ELR (cell line): Measurements from ENCODE around the gene MYO1E.

Experiments used
- DNase-seq: peaks from one replicate; pipeline ENCODE4 v3.0.0-alpha.2; 2015; ENCODE audit warnings: low read depth

The MYO1E gene

DNA sequence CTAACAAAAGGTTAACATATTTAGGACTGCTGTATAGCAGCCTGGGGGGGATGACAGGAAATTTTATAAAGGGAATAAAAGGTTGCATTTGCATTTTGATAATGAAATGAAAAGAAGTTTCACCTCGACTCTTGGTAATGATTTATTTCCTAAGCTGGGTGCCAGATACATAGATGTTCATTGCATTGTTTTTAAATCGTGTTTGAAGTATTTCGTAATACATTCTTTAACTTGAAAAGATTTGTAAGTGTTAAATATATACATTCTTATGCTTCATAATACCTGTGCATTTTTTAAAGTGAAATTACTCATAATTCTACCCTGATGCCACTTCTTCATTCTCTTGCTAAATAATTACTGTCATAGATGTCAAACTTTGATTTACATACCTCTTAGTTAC, 143.2 kb downstream of the MYO1E start:
- DNase-seq, result no peak

DNA sequence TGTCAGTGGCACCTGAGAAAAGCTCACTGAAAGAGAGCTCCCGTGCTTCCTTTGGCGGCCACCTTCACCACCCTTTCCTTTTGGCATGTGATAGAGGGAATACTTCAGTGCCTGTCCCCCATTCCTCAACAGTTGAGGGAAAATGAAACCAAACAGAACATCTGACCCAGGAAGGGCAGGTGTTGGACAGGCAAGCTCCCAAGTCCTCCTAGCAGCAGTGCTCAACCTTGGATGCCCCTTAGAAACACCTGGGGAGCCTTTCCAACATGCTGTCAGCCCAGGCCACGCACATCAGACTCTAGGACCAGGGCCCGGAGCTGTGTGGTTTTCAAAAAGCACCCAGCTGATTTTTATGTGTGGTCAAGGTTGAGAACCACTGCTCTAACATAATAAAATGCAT, 143.7 kb downstream of the MYO1E start:
- DNase-seq, result no peak

DNA sequence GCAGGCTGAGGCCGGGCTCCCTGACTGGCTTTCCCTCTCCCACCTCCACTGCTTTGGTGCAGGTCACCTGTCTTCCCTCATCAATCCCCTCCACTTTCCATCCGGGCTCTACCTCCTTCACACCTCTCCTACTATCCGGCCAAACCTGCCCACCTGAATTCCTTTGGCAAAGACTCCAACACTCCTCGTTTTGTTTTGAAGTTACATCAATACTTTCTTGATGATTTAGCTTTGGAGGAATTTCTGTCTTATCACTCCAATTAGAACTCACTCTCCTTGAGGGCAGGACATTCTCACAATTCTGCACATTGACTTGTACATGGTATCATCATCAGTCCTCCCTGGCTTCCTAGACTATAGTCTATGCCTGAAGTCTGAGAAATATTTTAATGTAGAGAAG, 145.7 kb downstream of the MYO1E start:
- no peak for DNase-seq

DNA sequence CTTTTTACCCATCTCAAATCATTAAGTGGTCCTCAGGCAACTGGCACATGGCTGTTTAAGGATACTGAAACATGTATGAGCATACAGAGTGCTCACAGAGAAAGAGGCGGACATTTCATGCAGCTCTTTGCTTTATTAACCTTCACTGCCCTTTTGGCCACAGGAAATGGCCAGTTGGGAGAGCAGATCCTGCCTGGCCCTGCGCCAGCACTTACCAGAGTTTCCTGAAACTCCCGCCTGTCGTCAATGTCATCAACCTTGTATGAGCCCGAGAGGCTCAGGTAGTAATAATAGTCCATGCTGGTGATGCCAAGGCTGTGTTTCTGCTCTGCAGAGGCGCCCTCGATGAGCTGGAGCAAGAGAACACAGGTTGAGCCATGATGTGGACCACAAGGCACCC, 148.2 kb downstream of the MYO1E start:
- no peak for DNase-seq

DNA sequence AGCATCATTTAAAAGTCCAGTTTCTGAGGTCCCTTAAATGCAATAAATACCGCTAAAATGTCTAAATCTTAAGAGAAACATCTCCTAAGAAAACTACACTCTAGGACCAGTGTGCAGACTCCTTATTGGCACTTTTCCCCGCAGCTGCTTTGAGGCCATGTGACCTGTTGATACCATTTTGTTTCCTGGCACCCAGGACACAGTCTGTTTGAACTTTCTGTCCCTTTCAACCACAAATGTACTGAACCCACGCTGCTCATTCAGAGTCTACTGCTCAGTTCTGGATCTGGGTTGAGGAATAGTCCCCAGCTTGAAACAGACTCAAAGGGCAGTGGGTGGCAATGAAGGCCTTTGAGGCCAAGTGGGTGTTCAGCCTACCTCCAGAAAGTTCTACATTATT, 148.9 kb downstream of the MYO1E start:
- no peak for DNase-seq

DNA sequence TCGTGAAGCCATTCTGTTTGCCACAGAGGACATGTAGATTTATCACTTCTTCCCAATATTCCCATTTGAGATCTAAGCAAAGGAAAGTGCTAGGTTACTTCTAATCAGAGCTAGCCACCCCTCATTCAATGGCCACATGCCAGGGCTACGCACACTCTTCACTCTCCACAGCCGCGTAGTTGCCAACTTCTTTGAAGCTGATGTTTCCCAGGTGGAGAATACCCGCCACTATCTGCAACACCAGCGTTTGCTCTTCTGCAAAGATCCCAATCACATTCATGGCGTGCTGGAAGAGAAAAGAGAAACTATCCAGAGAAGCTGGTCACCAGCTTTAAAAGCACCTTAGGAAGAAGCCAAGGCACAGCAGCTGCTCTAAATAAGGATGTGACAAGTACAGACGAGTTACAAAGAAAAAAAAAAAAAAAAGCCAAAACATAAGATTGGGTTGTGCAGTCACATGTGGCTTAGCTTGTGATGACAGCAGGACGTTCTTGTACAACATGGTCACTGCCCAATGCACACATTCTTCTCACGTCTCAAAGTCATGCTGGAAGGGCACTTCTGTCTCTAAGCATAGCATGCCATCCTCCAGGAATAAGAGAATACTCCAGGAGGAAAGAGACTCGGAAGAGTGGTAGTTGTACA, 149.6 kb downstream of the MYO1E start:
- DNase-seq, result no peak

DNA sequence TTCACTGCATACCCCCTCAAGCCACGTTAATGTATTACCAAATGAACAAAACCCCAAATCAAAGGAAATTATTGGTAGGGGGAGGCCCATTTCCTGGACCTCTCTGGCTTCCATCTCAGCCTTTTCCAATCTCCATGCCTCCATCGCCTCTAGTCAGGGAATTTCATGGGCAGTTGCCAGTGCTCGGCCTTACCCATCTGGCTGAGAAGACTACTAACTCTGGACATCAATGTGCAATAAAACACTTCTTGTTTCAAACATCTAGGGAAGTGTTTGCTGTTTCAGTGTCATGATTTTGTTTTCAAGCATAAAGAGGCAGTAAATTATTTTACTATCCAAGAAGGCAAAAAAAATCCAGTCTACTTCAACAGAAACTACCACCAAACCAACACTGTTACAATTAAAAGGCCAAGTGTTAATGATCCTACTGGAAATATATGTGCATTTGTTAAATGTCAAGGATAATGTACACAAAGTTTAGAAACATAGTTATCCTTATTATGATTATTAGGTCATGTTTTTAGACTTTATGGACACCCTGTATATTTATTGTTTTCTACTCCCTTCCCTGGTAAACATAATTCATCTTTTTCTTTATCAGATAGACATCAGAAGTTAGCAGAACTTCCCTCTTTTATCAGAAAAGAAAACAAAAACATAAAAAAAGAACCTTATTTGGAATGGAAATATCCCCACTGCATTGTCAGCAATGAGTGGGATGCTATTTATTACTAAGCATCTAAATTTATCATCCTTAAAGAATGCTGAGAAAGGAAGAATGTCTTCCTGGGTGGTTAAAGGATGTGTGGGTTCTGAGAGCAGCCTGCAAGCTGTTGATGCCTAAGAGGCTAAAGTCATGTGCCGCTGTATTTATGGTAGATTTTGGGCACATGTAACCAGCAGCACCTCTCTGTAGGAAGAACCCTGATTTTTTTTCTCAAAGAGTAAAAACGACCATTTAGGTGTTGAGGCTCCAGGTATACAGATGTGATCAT, 150.9 kb downstream of the MYO1E start:
- DNase-seq, result peak; percentile 89

DNA sequence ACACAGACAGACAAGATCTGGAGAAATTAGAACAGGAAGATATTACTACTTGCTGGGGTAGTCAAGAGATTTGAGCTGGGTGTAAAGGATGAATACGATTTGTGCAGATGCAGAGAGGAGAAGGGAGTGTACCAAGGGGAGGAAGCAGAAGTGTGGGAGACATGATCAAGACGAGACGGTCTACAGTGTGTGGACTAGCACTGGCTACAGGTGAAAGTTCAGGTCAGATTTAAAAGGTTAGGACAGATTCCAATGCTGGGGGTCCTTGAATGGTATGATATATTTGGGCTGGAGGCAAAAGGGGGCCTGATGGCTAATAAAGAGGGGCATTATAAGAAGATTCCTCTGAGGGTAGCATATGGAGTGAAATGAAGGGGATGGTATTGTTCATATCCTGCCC, 154.0 kb downstream of the MYO1E start:
- DNase-seq, result no peak

DNA sequence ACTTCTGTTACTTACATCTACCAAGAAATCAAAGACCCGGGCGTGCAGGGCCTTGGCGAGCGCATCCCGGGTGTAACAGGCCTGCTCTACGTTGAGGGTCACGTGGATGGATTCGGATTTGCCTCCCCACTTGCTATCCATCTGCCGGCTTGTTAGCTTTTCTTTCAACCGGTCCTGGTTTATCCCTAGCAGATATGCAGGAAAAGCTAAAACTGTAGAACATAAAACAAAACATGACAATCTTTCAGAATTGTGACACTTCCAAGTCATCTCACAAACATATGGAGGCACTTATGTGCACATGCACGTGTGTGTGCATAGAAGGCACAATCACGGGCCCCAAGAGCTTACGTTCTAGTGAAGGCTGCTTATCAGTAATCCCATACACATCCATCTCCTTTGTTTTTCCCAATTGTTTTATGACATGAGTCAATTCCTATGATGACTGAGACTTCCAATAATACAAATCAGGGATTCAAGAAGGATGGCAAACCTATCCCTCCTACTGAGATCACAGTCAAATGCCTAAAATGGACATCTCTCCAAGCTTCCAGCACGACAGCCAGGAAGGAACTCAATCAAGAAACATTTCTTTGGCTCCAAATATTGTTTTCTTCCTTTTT, 154.7 kb downstream of the MYO1E start:
- DNase-seq, result no peak

DNA sequence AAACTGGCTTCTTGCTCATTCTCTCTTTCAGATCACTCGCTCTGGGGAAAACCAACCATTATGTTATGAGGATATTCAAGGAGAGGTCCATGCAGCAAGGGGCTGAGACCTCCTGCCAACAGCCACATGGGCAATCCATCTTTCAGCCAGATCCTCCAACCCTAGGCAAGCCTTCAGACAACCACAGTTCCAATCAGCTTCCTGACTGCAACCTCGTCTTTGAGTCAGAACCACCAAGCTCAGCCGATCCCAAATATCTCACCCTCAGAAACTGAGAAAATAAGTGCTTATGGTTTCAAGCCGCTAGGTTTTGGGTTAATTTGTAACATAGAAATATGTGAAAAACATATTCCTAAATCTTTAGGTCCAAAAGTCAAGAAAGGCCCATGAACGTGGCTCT, 155.8 kb downstream of the MYO1E start:
- DNase-seq, result no peak

DNA sequence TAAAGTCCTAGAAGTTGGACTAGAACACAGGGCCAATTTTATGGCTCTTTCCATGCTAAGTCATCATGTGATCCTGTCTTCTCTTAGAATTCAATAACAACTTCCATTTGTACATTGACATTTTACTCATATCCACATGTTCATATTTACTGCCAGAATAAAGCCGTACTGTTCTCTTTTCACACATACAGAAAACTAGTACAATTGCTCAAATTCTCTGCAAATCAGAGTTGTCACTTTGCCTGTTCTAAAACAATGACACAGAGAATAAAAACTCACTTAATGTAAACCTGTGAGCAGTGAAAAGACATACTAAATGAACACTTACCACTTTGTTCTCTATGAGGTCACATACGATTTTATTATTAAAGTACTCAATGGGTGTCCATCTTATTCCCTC, 162.5 kb downstream of the MYO1E start:
- no peak for DNase-seq

DNA sequence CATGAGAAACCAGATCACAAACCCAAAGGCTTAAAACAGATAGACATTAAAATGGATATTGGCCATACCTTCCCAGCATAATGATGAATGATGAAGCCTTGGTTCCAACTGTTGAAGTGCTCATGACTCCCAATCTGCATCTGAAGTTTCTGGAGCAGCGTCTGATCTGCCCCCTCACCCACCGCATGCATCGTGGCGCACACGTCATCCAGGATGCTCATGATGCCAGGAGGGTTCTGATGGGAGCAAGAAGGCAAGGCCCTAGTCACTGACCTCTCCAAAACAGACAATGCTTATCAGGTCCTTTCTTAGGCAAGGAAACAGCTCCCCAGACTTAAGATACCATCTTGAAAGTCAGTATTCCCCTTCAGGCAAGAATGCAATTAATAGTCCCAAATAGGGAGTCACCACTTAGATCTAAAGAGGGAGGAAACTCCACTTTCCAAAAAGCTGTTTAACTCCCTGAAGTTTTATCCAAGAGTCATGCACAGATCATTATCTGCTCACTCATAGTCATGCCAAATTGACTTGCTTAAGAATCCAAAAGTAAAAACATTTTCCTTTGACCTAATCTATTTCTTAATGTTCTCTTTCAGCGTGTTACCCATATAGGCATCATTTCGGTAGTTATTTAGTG, 163.9 kb downstream of the MYO1E start:
- DNase-seq, result peak; percentile 17

DNA sequence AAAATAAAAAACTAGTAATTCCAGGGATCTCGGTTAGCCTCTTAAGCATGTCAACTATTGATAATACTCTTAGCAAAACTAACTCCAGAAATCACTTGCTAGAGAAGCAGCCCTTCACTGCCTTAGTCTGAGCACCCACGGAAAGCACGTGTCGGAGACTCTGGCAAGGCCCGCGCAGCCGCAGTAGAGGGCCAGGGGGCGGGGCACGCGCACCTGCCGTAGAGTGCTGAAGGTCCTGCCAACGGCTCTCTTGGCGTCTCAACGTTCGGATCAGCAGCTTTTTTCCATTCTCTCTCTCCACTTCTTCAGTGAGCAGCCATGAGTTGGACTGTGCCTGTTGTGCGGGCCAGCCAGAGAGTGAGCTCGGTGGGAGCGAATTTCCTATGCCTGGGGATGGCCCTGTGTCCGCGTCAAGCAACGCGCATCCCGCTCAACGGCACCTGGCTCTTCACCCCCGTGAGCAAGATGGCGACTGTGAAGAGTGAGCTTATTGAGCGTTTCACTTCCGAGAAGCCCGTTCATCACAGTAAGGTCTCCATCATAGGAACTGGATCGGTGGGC, 166.0 kb downstream of the MYO1E start, which contains the start of gene LDHAL6B:
Gene LDHAL6B (plus strand): TSS at position 221 of the 561 bp plus-strand sequence. CDS start 98 bp downstream, at position 319.
- no peak for DNase-seq

DNA sequence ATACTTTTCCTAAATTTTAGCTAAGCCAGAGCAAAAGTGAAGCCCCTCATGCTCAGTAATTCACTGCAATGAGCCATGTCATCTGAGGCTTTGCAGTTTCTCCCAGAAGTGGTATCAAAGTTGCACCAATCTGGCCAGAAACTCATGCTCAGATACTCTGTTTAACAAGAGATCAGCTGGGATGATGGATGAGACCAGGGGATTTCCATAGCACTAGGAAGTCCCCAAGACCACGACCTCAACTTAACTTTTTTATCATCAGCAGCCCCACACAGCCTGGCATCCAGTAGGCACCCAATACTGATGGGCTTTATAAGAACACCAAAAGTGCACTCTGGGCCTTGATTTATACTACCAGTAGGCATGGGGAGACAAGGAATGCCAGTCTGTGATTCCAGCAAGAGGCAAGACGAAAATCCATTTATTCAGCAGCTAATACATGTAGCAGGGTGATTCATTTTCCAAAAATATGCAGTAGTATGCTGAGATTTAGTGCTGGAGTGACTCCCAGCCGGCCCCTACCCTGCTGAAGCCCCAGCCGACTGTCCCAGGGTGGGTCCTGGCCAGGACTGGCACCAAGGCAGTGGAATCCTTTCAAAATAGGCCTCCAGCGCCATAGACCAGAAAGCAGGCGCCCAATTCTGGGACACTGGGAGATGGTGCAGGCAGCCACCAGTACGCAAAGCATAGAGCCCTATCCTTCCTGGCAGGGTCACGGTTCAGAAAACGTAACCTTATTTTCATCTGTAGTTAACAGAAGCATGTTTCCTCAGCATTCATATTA, 166.6 kb downstream of the MYO1E start:
- no peak for DNase-seq

DNA sequence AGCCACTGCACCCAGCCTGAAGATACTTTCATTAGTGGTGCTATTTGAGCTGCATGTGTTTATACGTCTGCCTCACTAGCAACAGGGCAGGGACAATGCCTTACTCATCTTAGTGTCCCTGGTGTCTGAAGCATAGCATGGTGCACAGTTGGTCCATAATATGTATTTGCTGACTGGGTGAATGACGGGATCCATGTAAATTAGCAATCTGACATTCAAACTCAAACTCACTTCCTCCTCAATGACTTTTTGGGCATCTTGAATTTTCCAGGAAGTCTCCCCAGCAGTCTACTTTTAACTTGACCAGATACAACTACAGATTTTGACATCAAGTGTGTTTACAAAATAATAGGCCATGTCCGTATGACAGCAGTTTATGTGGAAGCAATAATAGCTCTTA, 169.0 kb downstream of the MYO1E start:
- no peak for DNase-seq

DNA sequence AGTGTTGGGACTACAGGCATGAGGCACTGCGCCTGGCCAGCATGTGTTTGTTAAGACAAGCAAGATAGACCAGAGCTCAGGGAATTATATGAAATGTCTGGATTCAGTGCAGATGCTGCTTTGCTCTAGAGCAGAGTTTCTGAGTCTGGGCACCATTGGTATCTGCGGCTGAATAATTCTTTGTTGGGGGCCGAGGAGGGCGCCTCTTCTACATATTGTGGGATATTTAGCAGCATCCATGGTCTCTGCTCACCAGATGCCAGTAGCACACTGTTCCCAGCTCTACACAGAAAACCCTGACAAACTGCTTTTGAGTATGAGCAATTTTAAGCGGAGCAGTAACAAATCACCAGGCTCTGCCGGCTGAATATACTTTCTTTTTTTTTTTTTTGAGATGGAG, 169.7 kb downstream of the MYO1E start:
- no peak for DNase-seq

DNA sequence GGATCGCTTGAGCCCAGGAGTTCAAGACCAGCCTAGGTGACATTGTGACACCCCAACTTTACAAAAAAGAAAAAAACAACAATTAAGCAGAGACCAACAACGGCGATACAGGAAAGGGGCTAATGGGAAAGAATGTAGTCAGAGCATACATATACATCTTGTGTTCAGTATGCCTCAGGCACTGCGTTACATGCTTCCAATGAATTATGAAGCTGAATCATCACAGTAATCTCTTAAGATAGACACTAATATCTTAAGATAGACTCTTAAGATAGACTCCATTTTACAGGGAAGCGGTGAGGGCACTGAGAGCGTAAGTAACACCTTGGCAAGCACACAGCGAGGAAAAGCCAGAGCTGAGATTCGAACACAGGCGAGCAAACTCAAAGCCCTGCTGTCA, 172.1 kb downstream of the MYO1E start:
- DNase-seq, result peak; percentile 84

DNA sequence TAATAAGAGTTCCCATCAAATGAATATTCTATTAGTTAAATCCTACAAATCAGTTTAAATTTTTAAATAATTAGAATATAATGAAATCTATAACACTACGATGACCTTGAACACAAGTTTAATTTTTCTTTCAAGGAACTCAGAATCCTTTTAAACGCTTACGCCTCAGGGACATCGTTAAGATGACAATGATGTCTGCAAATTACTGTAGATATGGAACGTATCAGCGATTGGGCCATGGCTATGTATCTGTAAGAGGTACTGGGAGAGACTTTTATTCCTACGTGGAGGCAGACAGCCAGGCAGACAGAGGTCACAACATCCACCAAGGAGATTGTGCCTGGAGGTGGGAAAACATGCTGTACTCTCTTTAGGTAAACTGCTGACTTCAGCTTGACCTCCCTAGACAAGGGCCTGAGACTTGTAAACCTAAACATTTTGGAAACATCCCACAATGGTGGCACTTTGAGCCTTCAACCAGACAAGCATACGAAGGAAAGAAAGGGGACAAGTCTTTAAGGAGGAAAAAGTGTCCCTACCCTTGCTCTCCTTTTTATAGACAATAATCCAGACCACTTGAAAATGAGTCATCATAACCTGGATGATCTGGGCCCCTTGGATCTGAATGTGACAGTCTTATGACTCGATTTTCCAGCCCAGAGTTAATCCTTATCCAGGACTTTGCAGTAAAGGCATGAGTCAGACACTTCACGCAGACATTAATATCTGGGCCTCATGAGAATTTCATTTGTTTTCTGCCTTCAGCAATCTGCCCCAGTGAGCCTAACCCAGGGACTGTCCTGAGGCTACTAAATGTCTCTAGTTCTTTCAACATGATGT, 172.8 kb downstream of the MYO1E start:
- DNase-seq, result peak; percentile 94

DNA sequence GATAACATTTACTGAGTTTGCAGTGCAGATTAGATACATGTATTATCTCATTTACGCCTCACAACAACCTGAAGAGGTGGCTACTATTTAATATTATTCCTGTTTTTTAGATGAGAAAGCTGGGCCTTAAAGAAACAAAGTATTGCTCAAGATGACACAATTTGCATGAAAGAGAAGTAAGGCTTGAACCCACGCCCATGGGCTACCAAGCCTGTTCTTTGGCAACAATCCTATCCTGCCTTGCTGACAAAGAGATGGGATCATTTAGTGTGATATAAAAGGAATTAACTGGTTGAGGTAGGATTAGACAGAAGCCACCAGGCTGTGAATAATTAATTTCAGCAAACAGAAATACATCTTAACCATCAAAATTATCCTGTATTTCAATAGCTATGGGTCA, 175.2 kb downstream of the MYO1E start:
- no peak for DNase-seq

DNA sequence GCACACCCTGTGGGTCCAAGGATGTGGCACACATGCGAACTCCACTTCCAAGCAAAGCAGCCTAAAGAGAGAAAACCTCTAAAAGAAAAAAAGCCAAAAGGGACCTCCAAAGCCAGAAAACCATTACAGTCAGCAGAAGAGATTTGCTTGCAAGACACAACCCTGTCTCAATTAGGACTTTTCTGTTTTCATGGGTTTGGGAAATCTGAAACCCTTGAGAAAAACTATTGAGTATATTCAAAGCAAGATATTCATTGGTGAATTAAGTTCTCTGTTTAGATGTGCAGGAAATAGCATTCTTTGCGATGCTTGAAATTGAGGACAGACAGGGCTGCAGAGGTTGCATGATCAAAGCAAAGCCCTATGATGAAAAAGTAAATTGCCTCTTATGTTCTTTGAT, 176.3 kb downstream of the MYO1E start:
- DNase-seq, result no peak
